Measurements from ENCODE around the gene GBA3.

- TF ChIP-seq CTCF (IDR thresholded peaks at IDR 0.05) = no peak
- no peak for TF ChIP-seq POLR2A (IDR thresholded peaks at IDR 0.05)
These were observed 13.5 kb upstream of the GBA3 start for GRCh38 chr4:22678940-22679854.

Measured in body of pancreas (tissue), 4 donors.